A549 treated with CORT108297 at 1 μM for 4 hours (cell line): ENCODE data around the gene CORO6. TPM values are rescaled to one million over a fixed set of nuclear protein-coding genes. Genes with fewer than 3 reads are reported as not detected.

Experiments used
- total RNA-seq: library from RNA; stranded (reverse); fragments of 200-300 nt; extraction: Qiagen RNA extraction; gene quantifications from 5 replicates; pipeline ENCODE4 v1.2.3, GENCODE V29; 2022

Gene CORO6
- total RNA-seq, result 5.7 to 9.6 TPM (median 7.1 TPM) in 5 replicates

GRCh38 chr17:29622337-29623282 is at the start of gene CORO6:
CORO6 (minus strand) TSS chr17:29622912; CDS start chr17:29621421, 1,491 bp downstream.

DNA sequence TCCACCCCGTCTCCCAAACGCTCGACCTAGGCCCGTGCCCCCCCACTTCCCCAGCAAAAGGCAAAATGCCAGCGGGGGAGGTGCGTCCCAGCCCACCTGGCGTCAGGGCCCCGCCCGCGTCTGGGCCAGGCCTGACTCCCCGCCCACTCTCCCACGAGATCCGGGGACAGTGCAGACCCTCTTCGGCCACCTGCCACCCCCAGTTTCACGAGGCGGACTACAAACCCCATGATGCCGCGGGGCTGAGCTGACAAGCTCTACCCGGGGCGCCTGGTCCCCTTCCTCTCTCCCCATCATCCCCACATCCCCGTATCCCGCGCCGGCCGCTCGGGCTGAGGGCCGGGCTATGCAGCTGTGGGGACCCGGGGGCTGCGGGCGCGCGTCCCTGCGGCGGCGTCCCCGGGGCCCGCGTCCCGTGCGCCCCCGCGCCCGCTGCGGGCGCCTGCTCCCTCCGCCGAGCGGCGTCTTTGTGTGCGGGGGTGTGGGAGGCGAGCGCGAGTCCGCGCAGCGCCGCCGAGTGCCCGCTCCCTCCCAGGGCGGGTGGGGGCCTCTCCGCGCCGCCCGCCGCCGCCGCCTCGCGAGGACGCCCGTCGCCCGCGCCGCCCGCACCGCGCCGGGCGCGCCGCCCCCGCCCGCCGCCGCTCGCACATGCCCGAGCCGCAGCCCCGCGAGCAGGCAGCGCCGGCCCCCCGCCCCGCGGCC is 29.7 kb downstream of the CORO6 start, which contains the start of gene ANKRD13B:
Gene ANKRD13B (plus strand): TSS at position 283 of the 702 bp plus-strand sequence. CDS start 490 bp downstream, outside the sequence.

DNA sequence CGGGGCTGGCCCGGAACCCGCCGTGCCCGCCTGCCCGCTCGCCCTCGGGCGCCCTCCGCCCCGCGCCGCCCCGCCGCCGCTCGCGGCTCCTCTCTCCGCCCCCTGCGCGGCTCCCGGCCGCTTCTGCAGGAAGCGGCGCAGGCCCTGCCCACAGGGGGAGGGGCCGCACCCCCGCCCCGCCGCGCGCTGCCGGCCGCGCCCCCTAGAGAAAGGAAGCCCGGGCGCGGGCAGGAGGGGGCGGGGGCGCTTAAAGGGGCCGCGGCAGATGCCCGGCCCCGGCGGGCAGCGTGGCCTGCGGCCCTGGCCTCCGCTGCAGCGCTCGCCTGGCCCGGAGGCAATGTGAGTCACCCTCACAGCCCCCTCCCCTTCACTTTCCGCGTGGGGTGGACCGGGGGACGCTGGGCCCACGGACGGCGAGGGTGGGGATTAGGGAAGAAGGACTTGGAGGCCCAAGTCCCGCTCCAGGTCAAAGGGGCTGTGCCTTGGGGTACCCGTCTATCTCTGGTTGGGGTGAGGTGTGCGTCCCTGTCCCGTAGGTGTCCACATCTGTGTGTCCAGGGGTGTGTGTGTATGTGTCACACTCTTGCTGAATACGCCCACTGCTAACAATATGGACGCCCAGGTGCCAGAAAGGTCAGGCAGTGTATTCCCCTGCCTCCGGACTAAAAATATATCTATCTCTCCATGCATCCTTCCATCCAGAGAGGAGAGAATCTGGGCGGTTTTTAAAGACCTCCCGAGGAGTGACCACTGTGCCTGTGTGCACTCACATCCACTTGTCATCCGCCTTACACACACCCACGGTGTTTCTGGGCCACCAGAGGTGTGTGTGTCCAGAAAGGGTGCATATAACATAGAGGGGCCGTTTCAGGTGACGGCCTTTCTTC is 32.9 kb downstream of the CORO6 start, which contains the start of gene GIT1:
Gene GIT1 (minus strand): TSS at position 125 of the 887 bp plus-strand sequence. CDS start 270 bp downstream, outside the sequence.

GRCh38 chr17:29568331-29569244 is 54.1 kb downstream of the CORO6 start, which contains the start of gene TP53I13:
TP53I13 (plus strand) TSS chr17:29568701; CDS start chr17:29568759, 58 bp downstream.

GRCh38 chr17:29566473-29567303 is 56.0 kb downstream of the CORO6 start, which contains the start of gene ABHD15:
ABHD15 (minus strand) TSS chr17:29567037; CDS start chr17:29566966, 71 bp downstream.

Other genes with a start within 250 kb of the CORO6 start
- gene TAOK1, start 232.5 kb downstream of the CORO6 start, total RNA-seq, result 15.2 to 27.7 TPM (median 22.4 TPM) in 5 replicates
- 21.1 to 27.4 TPM (median 25.1 TPM) in 5 replicates for gene ABHD15, start 55.9 kb downstream of the CORO6 start, total RNA-seq
- 58.7 to 109 TPM (median 99.5 TPM) in 5 replicates for gene TP53I13, start 54.2 kb downstream of the CORO6 start, total RNA-seq
- gene GIT1, start 33.3 kb downstream of the CORO6 start, total RNA-seq, result 59.8 to 78.2 TPM (median 75.1 TPM) in 5 replicates
- gene ANKRD13B, start 29.8 kb downstream of the CORO6 start, total RNA-seq, result 18.7 to 29.7 TPM (median 27.7 TPM) in 5 replicates